Caco-2 (cell line): Measurements from ENCODE around the gene FLYWCH2. TPM values are rescaled to one million over a fixed set of nuclear protein-coding genes. Genes with fewer than 3 reads are reported as not detected.

ENCODE experiments used
- BruUV-seq: library from RNA; stranded (reverse); fragments of 400-500 nt; replicated peaks from 2 replicates; lab custom pipeline; 2021; lab: Mats Ljungman, UMichigan
- CTCF ChIA-PET: fragments of 300-600 bp; sonication (Branson Sonifier 250); formaldehyde crosslinking; loops from one replicate; lab custom pipeline; 2022; ENCODE audit warnings: antibody characterized with exemption; lab: Charles Lee
- POLR2A ChIA-PET: fragments of 300-600 bp; sonication (Branson Sonifier 250); formaldehyde crosslinking; loops from one replicate; lab custom pipeline; 2022; ENCODE audit warnings: antibody characterized with exemption; lab: Charles Lee
- DNase-seq, 2 experiments: peaks; one replicate each; pipeline versions ENCODE4 v3.0.0 to v3.0.0-alpha.2; 2020 to 2022
- H3K27me3 ChIP-seq: replicated peaks from 2 replicates; pipeline ENCODE4 v1.6.0; 2011; ENCODE audit warnings: low read length; ENCODE audit not compliant: control insufficient read depth, insufficient read depth
- H3K36me3 ChIP-seq: 2 replicates; pipeline ENCODE4 v1.5.1; 2011; ENCODE audit warnings: low read length; ENCODE audit not compliant: control insufficient read depth, insufficient read depth
- H3K4me1 ChIP-seq: fragments of 250-450 bp; sonication (Bioruptor Pico); 2 replicates; pipeline ENCODE4 v1.5.1; 2020; ENCODE audit warnings: mild to moderate bottlenecking
- H3K4me3 ChIP-seq: 2 replicates; pipeline ENCODE4 v1.5.1; 2011; ENCODE audit warnings: low read depth, mild to moderate bottlenecking, control low read depth, low read length
- H3K9me3 ChIP-seq: fragments of 250-450 bp; sonication (Bioruptor Pico); 2 replicates; pipeline ENCODE4 v1.5.1; 2020; ENCODE audit warnings: mild to moderate bottlenecking, moderate library complexity
- H3K27ac Mint-ChIP-seq: one replicate; pipeline ENCODE4 v1.8.0; 2022; ENCODE audit warnings: mixed read lengths; ENCODE audit not compliant: unreplicated experiment
- H3K27me3 Mint-ChIP-seq: one replicate; pipeline ENCODE4 v1.8.0; 2022; ENCODE audit warnings: mixed read lengths; ENCODE audit not compliant: insufficient read depth, unreplicated experiment
- H3K36me3 Mint-ChIP-seq: one replicate; pipeline ENCODE4 v1.8.0; 2022; ENCODE audit warnings: mild to moderate bottlenecking, mixed read lengths; ENCODE audit not compliant: insufficient read depth, unreplicated experiment
- H3K4me1 Mint-ChIP-seq: one replicate; pipeline ENCODE4 v1.8.0; 2022; ENCODE audit warnings: low read depth, mixed read lengths; ENCODE audit not compliant: unreplicated experiment
- H3K4me3 Mint-ChIP-seq: one replicate; pipeline ENCODE4 v1.8.0; 2022; ENCODE audit warnings: mild to moderate bottlenecking, moderate library complexity, mixed read lengths; ENCODE audit not compliant: unreplicated experiment
- H3K9me3 Mint-ChIP-seq: one replicate; pipeline ENCODE4 v1.8.0; 2022; ENCODE audit warnings: mixed read lengths; ENCODE audit not compliant: unreplicated experiment
- intact Hi-C: fragments of 100-400 bp; cut with micrococcal nuclease; formaldehyde crosslinking; loops from one replicate; pipeline ENCODE4 v1.10.0; 2022; ENCODE audit not compliant: unreplicated experiment
- total RNA-seq: library from RNA; stranded (reverse); gene quantifications from 2 replicates; pipeline ENCODE4 v1.2.3, GENCODE V29; 2022
- TF ChIP-seq, protein P1 (sequence below), 2 experiments: fragments of 200-600 bp in 1 of 2; IDR thresholded peaks; 1 replicate in 1 of 2; 2 replicates in 1 of 2; pipeline versions ENCODE4 v1.5.1 to v1.8.0; 2011 to 2022; ENCODE audit warnings: antibody characterized with exemption in 1 of 2, control low read depth in 1 of 2, inconsistent platforms in 1 of 2, low read depth in 1 of 2, low read length in 1 of 2, mild to moderate bottlenecking in 1 of 2, moderate library complexity in 1 of 2; ENCODE audit not compliant: insufficient read depth in 1 of 2, severe bottlenecking in 1 of 2, unreplicated experiment in 1 of 2

FLYWCH2 gene
- total RNA-seq, 1 experiment from 2014 or later: 28.7 TPM

DNA sequence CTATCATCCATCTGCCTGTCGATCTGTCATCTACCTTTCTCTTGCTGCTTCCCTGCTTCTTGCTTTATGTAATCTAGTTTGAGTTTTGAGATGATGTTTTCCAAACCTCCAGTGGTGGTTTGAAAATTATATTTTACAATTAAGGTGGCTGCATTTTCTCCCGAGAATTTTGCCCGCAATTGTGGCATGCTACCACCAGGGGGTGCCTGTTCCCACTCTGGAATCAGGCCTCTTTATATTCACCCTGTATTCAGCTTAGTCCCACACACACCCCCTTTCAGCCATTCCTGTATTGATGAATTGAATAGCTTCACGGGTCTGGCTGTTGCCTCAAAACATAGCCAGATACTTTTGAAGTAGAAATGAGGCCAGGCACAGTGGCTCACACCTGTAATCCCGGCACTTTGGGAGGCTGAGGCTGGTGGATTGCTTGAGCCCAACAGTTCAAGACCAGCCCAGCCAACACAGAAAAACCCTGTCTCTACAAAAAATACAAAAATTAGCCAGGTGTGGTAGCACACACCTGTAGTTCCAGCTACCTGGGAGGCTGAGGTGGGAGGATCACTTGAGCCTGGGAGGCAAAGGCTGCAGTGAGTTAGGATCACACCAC, 28.2 kb upstream of the FLYWCH2 start:
- Mint-ChIP-seq H3K36me3 (peaks cover 85% of the 10 kb centered on the region), H3K4me3 (peak overlapping the region; percentile 20), H3K4me1 (peaks cover 15% of the 10 kb centered on the region), H3K27me3 (no peaks in the 10 kb centered on the region), H3K27ac (peak overlapping the region; percentile 87), H3K9me3 (peaks cover 12% of the 10 kb centered on the region)
- TF ChIP-seq, protein P1, sequence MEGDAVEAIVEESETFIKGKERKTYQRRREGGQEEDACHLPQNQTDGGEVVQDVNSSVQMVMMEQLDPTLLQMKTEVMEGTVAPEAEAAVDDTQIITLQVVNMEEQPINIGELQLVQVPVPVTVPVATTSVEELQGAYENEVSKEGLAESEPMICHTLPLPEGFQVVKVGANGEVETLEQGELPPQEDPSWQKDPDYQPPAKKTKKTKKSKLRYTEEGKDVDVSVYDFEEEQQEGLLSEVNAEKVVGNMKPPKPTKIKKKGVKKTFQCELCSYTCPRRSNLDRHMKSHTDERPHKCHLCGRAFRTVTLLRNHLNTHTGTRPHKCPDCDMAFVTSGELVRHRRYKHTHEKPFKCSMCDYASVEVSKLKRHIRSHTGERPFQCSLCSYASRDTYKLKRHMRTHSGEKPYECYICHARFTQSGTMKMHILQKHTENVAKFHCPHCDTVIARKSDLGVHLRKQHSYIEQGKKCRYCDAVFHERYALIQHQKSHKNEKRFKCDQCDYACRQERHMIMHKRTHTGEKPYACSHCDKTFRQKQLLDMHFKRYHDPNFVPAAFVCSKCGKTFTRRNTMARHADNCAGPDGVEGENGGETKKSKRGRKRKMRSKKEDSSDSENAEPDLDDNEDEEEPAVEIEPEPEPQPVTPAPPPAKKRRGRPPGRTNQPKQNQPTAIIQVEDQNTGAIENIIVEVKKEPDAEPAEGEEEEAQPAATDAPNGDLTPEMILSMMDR (IDR thresholded peaks at IDR 0.05; ENCODE audit: insufficient read depth in 1 of 2, low read depth in 1 of 2, low read length in 1 of 2, severe bottlenecking in 1 of 2, unreplicated experiment in 1 of 2): peak; percentile 69 to 82
- intact Hi-C loops: loop anchor here (5.0 kb wide), 1 partner anchor 103 kb away; the partner anchor contains the start of gene SRRM2
- H3K36me3 ChIP-seq: peaks cover 18% of the 10 kb centered on the region
- no peak for DNase-seq
- CTCF ChIA-PET: interaction anchor here (0.7 to 2.0 kb wide), 2 partner anchors 13 to 15 kb away, joined by 4 to 6 read pairs; no protein-coding TSS in a partner anchor
- no peak overlapping the region for H3K4me3 ChIP-seq
- H3K9me3 ChIP-seq: 0 out of 2 replicates have a peak, but pooled peaks cover 5% of the 10 kb centered on the region
- H3K4me1 ChIP-seq: peaks cover 10% of the 10 kb centered on the region; the same call in 1 of the 2 replicates
- POLR2A ChIA-PET: no interaction called here
- BruUV-seq: no TSS peak
- H3K27me3 ChIP-seq: no peaks in the 10 kb centered on the region

DNA sequence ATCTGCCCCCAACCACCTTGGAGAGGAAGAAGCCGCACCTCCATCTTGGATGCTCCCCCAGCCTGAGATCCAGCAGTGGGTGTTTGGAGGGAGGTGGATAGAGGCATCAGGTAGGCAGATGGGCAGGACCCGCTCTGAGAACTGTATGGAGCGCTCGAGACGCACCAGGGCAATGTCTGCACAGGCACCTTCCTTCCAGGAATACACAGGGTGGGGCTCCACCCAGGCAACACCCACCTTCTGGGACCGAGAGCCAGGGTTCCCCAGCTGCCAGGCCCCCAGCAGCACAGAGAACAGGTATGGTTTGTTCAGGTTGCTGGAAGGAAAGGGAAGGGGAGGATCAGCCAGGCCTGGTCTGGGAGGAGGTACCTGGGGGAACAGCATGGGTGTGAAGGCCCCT, 27.5 kb upstream of the FLYWCH2 start:
- no TSS peak for BruUV-seq
- Histone ChIP-seq H3K36me3 (peaks cover 18% of the 10 kb centered on the region), H3K4me3 (no peak overlapping the region), H3K9me3 (peaks cover 7% of the 10 kb centered on the region), H3K4me1 (peaks cover 10% of the 10 kb centered on the region; the same call in 1 of the 2 replicates), H3K27me3 (no peaks in the 10 kb centered on the region)
- Mint-ChIP-seq H3K36me3 (peaks cover 78% of the 10 kb centered on the region), H3K9me3 (peaks cover 12% of the 10 kb centered on the region), H3K4me3 (no peak overlapping the region), H3K27ac (no peak overlapping the region), H3K4me1 (peaks cover 8% of the 10 kb centered on the region), H3K27me3 (no peaks in the 10 kb centered on the region)
- POLR2A ChIA-PET: no interaction called here
- intact Hi-C loops: loop anchor here (5.0 kb wide), 1 partner anchor 103 kb away; the partner anchor contains the start of gene SRRM2
- CTCF ChIA-PET: no interaction called here
- no peak for DNase-seq
- TF ChIP-seq, protein P1 (IDR thresholded peaks at IDR 0.05; ENCODE audit: insufficient read depth in 1 of 2, low read depth in 1 of 2, low read length in 1 of 2, severe bottlenecking in 1 of 2, unreplicated experiment in 1 of 2): no peak

GRCh38 chr16:2856061-2856670, 26.8 kb upstream of the FLYWCH2 start:
- H3K27me3 Mint-ChIP-seq: no peaks in the 10 kb centered on the region
- H3K4me3 Mint-ChIP-seq: peak overlapping the region; percentile 84
- no peaks in the 10 kb centered on the region for H3K27me3 ChIP-seq
- H3K9me3 Mint-ChIP-seq: peaks cover 12% of the 10 kb centered on the region
- peak overlapping the region; percentile 53 for H3K27ac Mint-ChIP-seq
- CTCF ChIA-PET: interaction anchor here (1.0 kb wide), 1 partner anchor 17 kb away, joined by 3 read pairs; no protein-coding TSS in a partner anchor
- H3K9me3 ChIP-seq: peaks cover 13% of the 10 kb centered on the region
- H3K36me3 Mint-ChIP-seq: peaks cover 73% of the 10 kb centered on the region
- no TSS peak for BruUV-seq
- H3K4me1 Mint-ChIP-seq: peaks cover 7% of the 10 kb centered on the region
- H3K4me3 ChIP-seq: peak overlapping the region; percentile 66
- peak; percentile 68 to 69 for DNase-seq
- POLR2A ChIA-PET: no interaction called here
- TF ChIP-seq, protein P1 (IDR thresholded peaks at IDR 0.05; ENCODE audit: insufficient read depth in 1 of 2, low read depth in 1 of 2, low read length in 1 of 2, severe bottlenecking in 1 of 2, unreplicated experiment in 1 of 2): no peak
- H3K36me3 ChIP-seq: peaks cover 18% of the 10 kb centered on the region
- intact Hi-C loops: loop anchor here (5.0 kb wide), 1 partner anchor 104 kb away; the partner anchor contains the start of gene SRRM2
- H3K4me1 ChIP-seq: peaks cover 10% of the 10 kb centered on the region; the same call in 1 of the 2 replicates
